IMR-90 (cell line): ENCODE results near the gene ATP2A3. TPM values are rescaled to one million over a fixed set of nuclear protein-coding genes. Genes with fewer than 3 reads are reported as not detected.

Source experiments
- ATAC-seq: fragments of 200-7000 bp; cut with Tn5 transposase; 2 replicates; pipeline ENCODE4 v1.9.1; 2020; ENCODE audit warnings: low read depth, mild to moderate bottlenecking, moderate library complexity
- BruUV-seq: library from RNA; stranded (reverse); fragments of 400-500 nt; replicated peaks from 2 replicates; lab custom pipeline; 2021; lab: Mats Ljungman, UMichigan
- CTCF ChIA-PET: fragments of 300-600 bp; formaldehyde crosslinking; extraction: SDS; loops from one replicate; lab custom pipeline; 2021; ENCODE audit warnings: antibody characterized with exemption; lab: Yijun Ruan, JAX
- POLR2A ChIA-PET: fragments of 300-600 bp; sonication (Branson Sonifier 250); formaldehyde crosslinking; loops from one replicate; lab custom pipeline; 2022; ENCODE audit warnings: antibody characterized with exemption; ENCODE audit not compliant: unreplicated experiment; lab: Charles Lee
- DNase-seq: peaks from one replicate; pipeline ENCODE4 v3.0.0; 2013
- H2AFZ ChIP-seq: replicated peaks from 2 replicates; pipeline ENCODE3; 2013; ENCODE audit warnings: low read length, mild to moderate bottlenecking; ENCODE audit not compliant: poor library complexity
- H2AK5ac ChIP-seq: 2 replicates; pipeline ENCODE4 v1.6.1; 2013; ENCODE audit warnings: low read depth, low read length, inconsistent platforms
- H2AK9ac ChIP-seq: replicated peaks from 2 replicates; pipeline ENCODE3; 2013; ENCODE audit warnings: mild to moderate bottlenecking, low read depth, low read length, moderate library complexity; ENCODE audit not compliant: poor library complexity
- H2BK120ac ChIP-seq: 2 replicates; pipeline ENCODE4 v1.6.1; 2013; ENCODE audit warnings: low read depth, low read length, inconsistent platforms
- H2BK15ac ChIP-seq: 3 replicates; pipeline ENCODE4 v1.6.1; 2013; ENCODE audit warnings: low read depth, low read length, inconsistent platforms
- H2BK20ac ChIP-seq: 2 replicates; pipeline ENCODE4 v1.6.1; 2013; ENCODE audit warnings: low read depth, mild to moderate bottlenecking, inconsistent platforms, low read length, moderate library complexity
- H2BK5ac ChIP-seq: 2 replicates; pipeline ENCODE4 v1.6.1; 2013; ENCODE audit warnings: mild to moderate bottlenecking, low read depth, low read length, inconsistent platforms; ENCODE audit not compliant: poor library complexity, severe bottlenecking
- H3K14ac ChIP-seq: replicated peaks from 2 replicates; pipeline ENCODE4 v1.6.1; 2013; ENCODE audit warnings: low read depth, low read length, inconsistent platforms
- H3K18ac ChIP-seq: 2 replicates; pipeline ENCODE4 v1.6.1; 2013; ENCODE audit warnings: low read depth, low read length, control low read depth
- H3K23ac ChIP-seq: 2 replicates; pipeline ENCODE4 v1.6.1; 2013; ENCODE audit warnings: low read depth, low read length, inconsistent platforms
- H3K27ac ChIP-seq: 2 replicates; pipeline ENCODE4 v1.5.1; 2013; ENCODE audit warnings: mild to moderate bottlenecking, control low read depth, low read length; ENCODE audit not compliant: insufficient read depth
- H3K27me3 ChIP-seq: 2 replicates; pipeline ENCODE4 v1.6.1; 2013; ENCODE audit warnings: low read length; ENCODE audit not compliant: control insufficient read depth, insufficient read depth
- H3K36me3 ChIP-seq: 2 replicates; pipeline ENCODE4 v1.6.1; 2013; ENCODE audit warnings: low read length, mixed read lengths; ENCODE audit not compliant: control insufficient read depth, insufficient read depth
- H3K4ac ChIP-seq: 2 replicates; pipeline ENCODE4 v1.6.1; 2013; ENCODE audit warnings: low read depth, low read length, inconsistent platforms
- H3K4me1 ChIP-seq: 2 replicates; pipeline ENCODE4 v1.6.1; 2013; ENCODE audit warnings: low read length, mixed read lengths; ENCODE audit not compliant: control insufficient read depth, insufficient read depth
- H3K4me2 ChIP-seq: 2 replicates; pipeline ENCODE4 v1.6.1; 2013; ENCODE audit warnings: low read depth, mild to moderate bottlenecking, control low read depth, low read length, moderate library complexity
- H3K4me3 ChIP-seq: 2 replicates; pipeline ENCODE4 v1.5.1; 2013; ENCODE audit warnings: low read depth, mild to moderate bottlenecking, control low read depth, low read length, moderate library complexity; ENCODE audit not compliant: insufficient read depth
- H3K56ac ChIP-seq: 2 replicates; pipeline ENCODE4 v1.6.1; 2013; ENCODE audit warnings: low read length, inconsistent platforms; ENCODE audit not compliant: insufficient read depth; ENCODE audit errors: extremely low read depth
- H3K79me1 ChIP-seq, 2 experiments: 2 replicates each; pipeline ENCODE4 v1.6.1; 2013; ENCODE audit warnings: low read length in 2 of 2, inconsistent platforms in 1 of 2, low read depth in 1 of 2
- H3K9ac ChIP-seq: 2 replicates; pipeline ENCODE4 v1.6.1; 2013; ENCODE audit warnings: low read depth, low read length, control low read depth
- H3K9me1 ChIP-seq: 2 replicates; pipeline ENCODE4 v1.6.1; 2013; ENCODE audit warnings: low read length, inconsistent platforms; ENCODE audit not compliant: insufficient read depth
- H3K9me3 ChIP-seq: 2 replicates; pipeline ENCODE4 v1.6.1; 2013; ENCODE audit warnings: low read length; ENCODE audit not compliant: control insufficient read depth, insufficient read depth
- H4K20me1 ChIP-seq: 2 replicates; pipeline ENCODE4 v1.6.1; 2013; ENCODE audit warnings: low read length, inconsistent platforms; ENCODE audit not compliant: insufficient read depth
- H4K5ac ChIP-seq: 2 replicates; pipeline ENCODE4 v1.6.1; 2013; ENCODE audit warnings: mild to moderate bottlenecking, low read depth, low read length, control low read depth
- H4K8ac ChIP-seq, 2 experiments: 2 replicates each; pipeline ENCODE4 v1.6.1; 2013; ENCODE audit warnings: low read depth in 2 of 2, low read length in 2 of 2, control low read depth in 1 of 2, inconsistent platforms in 1 of 2
- H4K91ac ChIP-seq: 2 replicates; pipeline ENCODE4 v1.6.1; 2013; ENCODE audit warnings: low read depth, low read length, inconsistent platforms; ENCODE audit not compliant: insufficient read depth
- BHLHE40 ChIP-seq: fragments of 150-350 bp; IDR thresholded peaks from 2 replicates; pipeline ENCODE4 v1.6.1; 2016; ENCODE audit warnings: mild to moderate bottlenecking, low read depth, low read length
- CEBPB ChIP-seq: IDR thresholded peaks from 2 replicates; pipeline ENCODE4 v1.6.1; 2012; ENCODE audit warnings: low read depth, low read length, improper control_type of control experiment
- FOS ChIP-seq: fragments of 150-350 bp; IDR thresholded peaks from 2 replicates; pipeline ENCODE4 v1.6.1; 2016; ENCODE audit warnings: low read depth, low read length
- MAFK ChIP-seq: IDR thresholded peaks from 2 replicates; pipeline ENCODE4 v1.6.1; 2012; ENCODE audit warnings: low read depth, low read length, improper control_type of control experiment
- MAZ ChIP-seq: IDR thresholded peaks from 2 replicates; pipeline ENCODE4 v1.6.1; 2012; ENCODE audit warnings: low read depth, mild to moderate bottlenecking, low read length, improper control_type of control experiment, moderate library complexity, borderline replicate concordance
- MXI1 ChIP-seq: IDR thresholded peaks from 2 replicates; pipeline ENCODE4 v1.6.1; 2012; ENCODE audit warnings: low read depth, mild to moderate bottlenecking, low read length, moderate library complexity, borderline replicate concordance
- NFE2L2 ChIP-seq: fragments of 150-350 bp; IDR thresholded peaks from 2 replicates; pipeline ENCODE4 v1.6.1; 2016; ENCODE audit warnings: low read depth, mild to moderate bottlenecking, low read length
- RAD21 ChIP-seq: IDR thresholded peaks from 2 replicates; pipeline ENCODE4 v1.6.1; 2012; ENCODE audit warnings: low read length, improper control_type of control experiment
- RFX5 ChIP-seq: IDR thresholded peaks from 2 replicates; pipeline ENCODE4 v1.8.0; 2012; ENCODE audit warnings: low read depth, mild to moderate bottlenecking, low read length, moderate library complexity
- SMC3 ChIP-seq: fragments of 150-350 bp; IDR thresholded peaks from 2 replicates; pipeline ENCODE4 v1.6.1; 2016; ENCODE audit warnings: low read depth, mild to moderate bottlenecking, antibody characterized with exemption, low read length, moderate library complexity
- WGBS, 2 experiments: methylation state at CpG; one replicate each; pipeline versions ENCODE4 v1.1.5 to v1.1.7; 2013; ENCODE audit warnings: missing lambda C conversion rate in 2 of 2; ENCODE audit not compliant: insufficient read length in 1 of 2; ENCODE audit errors: extremely low coverage in 2 of 2; 5-methylcytosine and 5-hydroxymethylcytosine counted together
- dilution Hi-C: fragments of 300-500 bp; cut with HindIII; formaldehyde crosslinking; loops from one replicate; pipeline ENCODE4 v1.14.3; 2018; ENCODE audit warnings: low sequenced_read_pairs; ENCODE audit not compliant: unreplicated experiment
- in situ Hi-C: fragments of 300-500 bp; cut with MboI; formaldehyde crosslinking; loops from 3 replicates; pipeline ENCODE4 v1.14.3; 2019; ENCODE audit warnings: low sequenced_read_pairs, inconsistent platforms, mixed read lengths
- intact Hi-C: fragments of 100-400 bp; cut with micrococcal nuclease; formaldehyde crosslinking; loops from 2 replicates; pipeline ENCODE4 v1.10.0; 2022
- polyA plus RNA-seq, 3 experiments: library from polyadenylated mRNA; depleted of rRNA; stranded (reverse); fragments of >200 nt; gene quantifications; 2 replicates each; pipeline ENCODE4 v1.2.3, GENCODE V29; 2012; ENCODE audit warnings: low replicate concordance in 1 of 3
- total RNA-seq: library from RNA; depleted of rRNA; stranded (reverse); fragments of >200 nt; gene quantifications from 2 replicates; pipeline ENCODE4 v1.2.3, GENCODE V29; 2012
- TF ChIP-seq, protein P1 (sequence below): fragments of 150-350 bp; IDR thresholded peaks from 2 replicates; pipeline ENCODE4 v1.6.1; 2016; ENCODE audit warnings: low read depth, mild to moderate bottlenecking, low read length, moderate library complexity, borderline replicate concordance
- TF ChIP-seq, protein P2 (sequence below): fragments of 150-350 bp; IDR thresholded peaks from 2 replicates; pipeline ENCODE4 v1.6.1; 2017; ENCODE audit warnings: mild to moderate bottlenecking, antibody characterized with exemption, low read length, low read depth
- TF ChIP-seq, protein P3 (sequence below): conservative IDR thresholded peaks from 2 replicates; pipeline ENCODE4 v1.5.1; 2012; ENCODE audit warnings: mild to moderate bottlenecking, low read depth, low read length, improper control_type of control experiment

Gene ATP2A3
- total and polyA plus RNA-seq, 2 of the 4 experiments (the other 2 are of a cell fraction): 0.18 to 0.63 TPM

DNA sequence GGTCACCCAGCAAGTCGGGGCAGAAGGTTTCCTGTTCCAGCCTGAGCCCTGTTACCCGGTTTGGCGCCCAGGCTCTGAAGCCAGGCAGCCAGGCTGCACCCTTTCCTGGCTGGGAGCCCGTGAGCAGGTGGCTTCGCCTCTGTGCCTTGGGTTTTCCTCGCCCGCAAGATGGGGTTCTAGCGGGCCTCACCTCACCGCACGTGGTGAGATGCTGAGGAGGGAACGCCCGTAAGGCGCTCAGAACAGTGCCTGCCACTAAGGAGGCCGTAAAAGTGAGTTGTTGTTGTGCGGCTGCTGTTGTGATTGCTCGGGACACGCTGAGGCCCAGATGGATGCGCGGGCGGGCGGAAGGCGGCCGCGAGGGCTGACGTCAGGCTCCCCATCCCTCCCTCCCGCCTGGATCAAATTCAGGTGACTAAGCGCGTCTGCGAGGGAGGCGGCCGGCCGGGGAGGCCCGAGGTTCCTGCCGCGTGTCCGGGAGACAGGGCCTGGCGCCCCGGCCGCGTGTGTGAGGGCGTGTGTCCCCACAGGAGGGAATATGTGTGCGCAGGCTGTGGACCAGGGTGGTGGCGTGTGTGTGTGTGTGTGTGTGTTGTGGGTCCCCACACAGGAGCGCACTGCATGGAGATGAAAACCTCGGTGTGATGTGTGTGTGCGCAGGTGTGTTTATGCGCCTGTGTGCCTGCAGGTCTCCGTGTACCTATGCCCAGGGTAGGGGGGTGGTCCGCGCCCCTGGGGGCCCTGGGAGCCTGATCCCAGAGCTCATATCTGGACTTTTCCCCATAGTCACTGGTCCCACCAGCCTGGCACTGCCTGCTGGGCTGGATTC lies 75.7 kb downstream of the ATP2A3 start:
- Histone ChIP-seq H3K4me3 (no peak overlapping the region), H3K36me3 (peaks cover 4% of the 10 kb centered on the region; the same call in 1 of the 2 replicates), H3K27ac (peak overlapping the region; percentile 75), H2BK5ac (peak overlapping the region; percentile 97), H2BK15ac (peak overlapping the region; percentile 100; the same call in 2 of the 3 replicates), H3K14ac (peak overlapping the region; percentile 84), H4K5ac (peak overlapping the region; percentile 90), H4K8ac (peak overlapping the region; percentile 73 to 100), H3K9me1 (peaks cover 18% of the 10 kb centered on the region), H2AK5ac (peak overlapping the region; percentile 100), H3K9me3 (no peaks in the 10 kb centered on the region), H3K56ac (peak overlapping the region; percentile 49), H4K20me1 (peaks cover 6% of the 10 kb centered on the region; the same call in 1 of the 2 replicates), H2AFZ (peak overlapping the region; percentile 97), H3K9ac (peak overlapping the region; percentile 30), H3K23ac (peak overlapping the region; percentile 70), H4K91ac (peak overlapping the region; percentile 98), H3K79me1 (peaks cover 14 to 56% of the 10 kb centered on the region in 2 experiments; a peak in 3 of 4 replicates), H3K4ac (peak overlapping the region; percentile 87), H2BK120ac (peak overlapping the region; percentile 77), H3K4me2 (peak overlapping the region; percentile 39), H2BK20ac (peak overlapping the region; percentile 88; the same call in 1 of the 2 replicates), H3K27me3 (no peaks in the 10 kb centered on the region), H3K18ac (peak overlapping the region; percentile 51), H3K4me1 (peaks cover 49% of the 10 kb centered on the region), H2AK9ac (peak overlapping the region; percentile 99)
- in situ Hi-C loops: no loop called here
- ATAC-seq (peak; percentile 37), DNase-seq (peak; percentile 94)
- BruUV-seq: no TSS peak
- WGBS, 2 experiments: 50% methylated on average over 11 of the region's 50 CpGs; no CpG with 5 or more reads in 1 of the 2 experiments
- intact Hi-C loops: loop anchor here (2.0 kb wide), 1 partner anchor 26 kb away; no protein-coding TSS in a partner anchor
- ChIA-PET POLR2A (no interaction called here), CTCF (no interaction called here)
- dilution Hi-C loops: no loop called here
- no peak for TF ChIP-seq MAFK
- no peak for TF ChIP-seq CEBPB
- TF ChIP-seq RAD21: no peak
- TF ChIP-seq, protein P1, sequence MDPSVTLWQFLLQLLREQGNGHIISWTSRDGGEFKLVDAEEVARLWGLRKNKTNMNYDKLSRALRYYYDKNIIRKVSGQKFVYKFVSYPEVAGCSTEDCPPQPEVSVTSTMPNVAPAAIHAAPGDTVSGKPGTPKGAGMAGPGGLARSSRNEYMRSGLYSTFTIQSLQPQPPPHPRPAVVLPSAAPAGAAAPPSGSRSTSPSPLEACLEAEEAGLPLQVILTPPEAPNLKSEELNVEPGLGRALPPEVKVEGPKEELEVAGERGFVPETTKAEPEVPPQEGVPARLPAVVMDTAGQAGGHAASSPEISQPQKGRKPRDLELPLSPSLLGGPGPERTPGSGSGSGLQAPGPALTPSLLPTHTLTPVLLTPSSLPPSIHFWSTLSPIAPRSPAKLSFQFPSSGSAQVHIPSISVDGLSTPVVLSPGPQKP: no peak
- TF ChIP-seq FOS: peak; percentile 63
- TF ChIP-seq RFX5: no peak
- peak; percentile 41; the same call in 1 of the 2 replicates for TF ChIP-seq BHLHE40
- no peak for TF ChIP-seq SMC3
- peak; percentile 90 for TF ChIP-seq MAZ
- peak; percentile 64 for TF ChIP-seq NFE2L2
- TF ChIP-seq MXI1: peak; percentile 72; the same call in 1 of the 2 replicates
- TF ChIP-seq, protein P2, sequence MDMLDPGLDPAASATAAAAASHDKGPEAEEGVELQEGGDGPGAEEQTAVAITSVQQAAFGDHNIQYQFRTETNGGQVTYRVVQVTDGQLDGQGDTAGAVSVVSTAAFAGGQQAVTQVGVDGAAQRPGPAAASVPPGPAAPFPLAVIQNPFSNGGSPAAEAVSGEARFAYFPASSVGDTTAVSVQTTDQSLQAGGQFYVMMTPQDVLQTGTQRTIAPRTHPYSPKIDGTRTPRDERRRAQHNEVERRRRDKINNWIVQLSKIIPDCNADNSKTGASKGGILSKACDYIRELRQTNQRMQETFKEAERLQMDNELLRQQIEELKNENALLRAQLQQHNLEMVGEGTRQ: peak; percentile 11; the same call in 1 of the 2 replicates
- TF ChIP-seq, protein P3, sequence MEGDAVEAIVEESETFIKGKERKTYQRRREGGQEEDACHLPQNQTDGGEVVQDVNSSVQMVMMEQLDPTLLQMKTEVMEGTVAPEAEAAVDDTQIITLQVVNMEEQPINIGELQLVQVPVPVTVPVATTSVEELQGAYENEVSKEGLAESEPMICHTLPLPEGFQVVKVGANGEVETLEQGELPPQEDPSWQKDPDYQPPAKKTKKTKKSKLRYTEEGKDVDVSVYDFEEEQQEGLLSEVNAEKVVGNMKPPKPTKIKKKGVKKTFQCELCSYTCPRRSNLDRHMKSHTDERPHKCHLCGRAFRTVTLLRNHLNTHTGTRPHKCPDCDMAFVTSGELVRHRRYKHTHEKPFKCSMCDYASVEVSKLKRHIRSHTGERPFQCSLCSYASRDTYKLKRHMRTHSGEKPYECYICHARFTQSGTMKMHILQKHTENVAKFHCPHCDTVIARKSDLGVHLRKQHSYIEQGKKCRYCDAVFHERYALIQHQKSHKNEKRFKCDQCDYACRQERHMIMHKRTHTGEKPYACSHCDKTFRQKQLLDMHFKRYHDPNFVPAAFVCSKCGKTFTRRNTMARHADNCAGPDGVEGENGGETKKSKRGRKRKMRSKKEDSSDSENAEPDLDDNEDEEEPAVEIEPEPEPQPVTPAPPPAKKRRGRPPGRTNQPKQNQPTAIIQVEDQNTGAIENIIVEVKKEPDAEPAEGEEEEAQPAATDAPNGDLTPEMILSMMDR: no peak
